Neutrophil (primary cell): ENCODE results near the gene STRN4.

Experiments
- H3K27ac ChIP-seq: fragments of 200-600 bp; sonication (generic); 2 replicates; pipeline ENCODE4 v1.5.1; 2016; ENCODE audit warnings: mild to moderate bottlenecking, moderate library complexity
- H3K27me3 ChIP-seq: fragments of 200-600 bp; sonication (generic); 2 replicates; pipeline ENCODE4 v1.6.0; 2016; ENCODE audit warnings: mild to moderate bottlenecking
- H3K36me3 ChIP-seq: fragments of 200-600 bp; sonication (generic); 2 replicates; pipeline ENCODE4 v1.5.1; 2017
- H3K4me1 ChIP-seq, 2 experiments: fragments of 200-600 bp in 1 of 2; sonication (generic) in 1 of 2; 1 replicate in 1 of 2; 2 replicates in 1 of 2; pipeline versions ENCODE4 v1.5.1 to v1.6.1; 2013 to 2016; ENCODE audit warnings: low read depth in 1 of 2, low read length in 1 of 2, mild to moderate bottlenecking in 1 of 2, moderate library complexity in 1 of 2; ENCODE audit not compliant: control insufficient read depth in 1 of 2, insufficient read depth in 1 of 2
- H3K4me3 ChIP-seq, 2 experiments: fragments of 200-600 bp in 1 of 2; sonication (generic) in 1 of 2; 1 replicate in 1 of 2; 2 replicates in 1 of 2; pipeline ENCODE4 v1.5.1; 2013 to 2016; ENCODE audit warnings: low read depth in 1 of 2, low read length in 1 of 2, mild to moderate bottlenecking in 1 of 2, moderate library complexity in 1 of 2
- H3K9me3 ChIP-seq: fragments of 200-600 bp; sonication (generic); 2 replicates; pipeline ENCODE4 v1.5.1; 2016
- CTCF ChIP-seq: fragments of 200-600 bp; sonication (generic); IDR thresholded peaks from 2 replicates; pipeline ENCODE4 v1.5.1; 2016; ENCODE audit warnings: antibody characterized with exemption

Gene STRN4

GRCh38 chr19:46759206-46759605, 13.0 kb upstream of the STRN4 start:
- H3K4me3 ChIP-seq = no peak overlapping the region

GRCh38 chr19:46756544-46756888, 10.3 kb upstream of the STRN4 start:
- Histone ChIP-seq H3K4me1 (peaks cover 0 to 5% of the 10 kb centered on the region in 2 experiments), H3K27me3 (no peaks in the 10 kb centered on the region), H3K4me3 (no peak overlapping the region), H3K27ac (no peak overlapping the region), H3K36me3 (peaks cover 7% of the 10 kb centered on the region), H3K9me3 (no peaks in the 10 kb centered on the region)
- TF ChIP-seq CTCF = no peak

More at GRCh38 chr19:46759206-46759605, 13.0 kb upstream of the STRN4 start:
- Histone ChIP-seq H3K9me3 (no peaks in the 10 kb centered on the region), H3K36me3 (peaks cover 7% of the 10 kb centered on the region), H3K27me3 (no peaks in the 10 kb centered on the region), H3K4me1 (peaks cover 0 to 5% of the 10 kb centered on the region in 2 experiments), H3K27ac (no peak overlapping the region)
- TF ChIP-seq CTCF = no peak

- Histone ChIP-seq H3K36me3 (peaks cover 7% of the 10 kb centered on the region), H3K27me3 (no peaks in the 10 kb centered on the region), H3K9me3 (no peaks in the 10 kb centered on the region), H3K27ac (no peak overlapping the region), H3K4me1 (peaks cover 0 to 5% of the 10 kb centered on the region in 2 experiments), H3K4me3 (no peak overlapping the region)
- TF ChIP-seq CTCF = no peak
These were observed 9.7 kb upstream of the STRN4 start for GRCh38 chr19:46755853-46756543.

GRCh38 chr19:46755077-46755852, 9.0 kb upstream of the STRN4 start:
- no peak for TF ChIP-seq CTCF
- H3K4me1 ChIP-seq = peaks cover 0 to 5% of the 10 kb centered on the region in 2 experiments
- H3K9me3 ChIP-seq = no peaks in the 10 kb centered on the region
- H3K36me3 ChIP-seq = peaks cover 7% of the 10 kb centered on the region
- no peaks in the 10 kb centered on the region for H3K27me3 ChIP-seq
- H3K27ac ChIP-seq = no peak overlapping the region
- H3K4me3 ChIP-seq = no peak overlapping the region

- Histone ChIP-seq H3K27me3 (no peaks in the 10 kb centered on the region), H3K36me3 (peaks cover 7% of the 10 kb centered on the region), H3K27ac (no peak overlapping the region), H3K9me3 (no peaks in the 10 kb centered on the region), H3K4me1 (peaks cover 0 to 5% of the 10 kb centered on the region in 2 experiments), H3K4me3 (no peak overlapping the region)
- peak; percentile 68 for TF ChIP-seq CTCF
These were observed 7.3 kb upstream of the STRN4 start for GRCh38 chr19:46753420-46754155.
